Measurements from ENCODE around the gene MAB21L3. TPM values are rescaled to one million over a fixed set of nuclear protein-coding genes. Genes with fewer than 3 reads are reported as not detected.

The MAB21L3 gene
- total RNA-seq, 4 donors from 2014 or later, result 1.3 TPM; not detected in 3

- H3K27ac ChIP-seq, result no peak overlapping the region
- H3K4me1 ChIP-seq, result peaks cover 0 to 43% (median 18%) of the 10 kb centered on the region in 3 donors
- H3K36me3 ChIP-seq, result no peaks in the 10 kb centered on the region
- H3K9me3 ChIP-seq, result no peaks in the 10 kb centered on the region
- TF ChIP-seq CTCF (IDR thresholded peaks at IDR 0.05) (no peak), POLR2A (IDR thresholded peaks at IDR 0.05) (no peak), EP300 (IDR thresholded peaks at IDR 0.05) (no peak), POLR2AphosphoS5 (IDR thresholded peaks at IDR 0.05) (no peak)
- 92 to 96% methylated on average over 4 to 7 of the region's 7 CpGs for WGBS, 2 donors (ENCODE audit: low coverage in 1 of 2)
- no peak overlapping the region for H3K4me3 ChIP-seq
- no peak for ATAC-seq
- no peaks in the 10 kb centered on the region for H3K27me3 ChIP-seq
Measured at GRCh38 chr1:116169898-116170297, 58.7 kb downstream of the MAB21L3 start.

GRCh38 chr1:116170721-116171589 is 59.8 kb downstream of the MAB21L3 start:
- Histone ChIP-seq H3K27ac (no peak overlapping the region), H3K27me3 (peaks cover 6% of the 10 kb centered on the region), H3K36me3 (no peaks in the 10 kb centered on the region), H3K4me1 (peaks cover 0 to 32% (median 12%) of the 10 kb centered on the region in 3 donors), H3K9me3 (no peaks in the 10 kb centered on the region), H3K4me3 (no peak overlapping the region)
- TF ChIP-seq POLR2A (IDR thresholded peaks at IDR 0.05), result no peak
- TF ChIP-seq CTCF (IDR thresholded peaks at IDR 0.05), result no peak
- TF ChIP-seq POLR2AphosphoS5 (IDR thresholded peaks at IDR 0.05), result no peak
- no peak for TF ChIP-seq EP300 (IDR thresholded peaks at IDR 0.05)
- no peak for ATAC-seq
- 94 to 96% methylated on average over 4 to 6 of the region's 6 CpGs for WGBS, 2 donors (ENCODE audit: low coverage in 1 of 2)

GRCh38 chr1:116172666-116173065 is 61.5 kb downstream of the MAB21L3 start:
- H3K9me3 ChIP-seq, result no peaks in the 10 kb centered on the region
- ATAC-seq, result no peak
- WGBS, 2 donors (ENCODE audit: low coverage in 1 of 2), result 88 to 100% methylated on average over 1 of the region's 1 CpG
- H3K4me3 ChIP-seq, result no peak overlapping the region
- no peaks in the 10 kb centered on the region for H3K36me3 ChIP-seq
- H3K27me3 ChIP-seq, result peaks cover 6% of the 10 kb centered on the region
- no peak overlapping the region for H3K27ac ChIP-seq
- H3K4me1 ChIP-seq, result peaks cover 0 to 15% (median 10%) of the 10 kb centered on the region in 3 donors
- TF ChIP-seq CTCF (IDR thresholded peaks at IDR 0.05) (no peak), POLR2AphosphoS5 (IDR thresholded peaks at IDR 0.05) (no peak)

GRCh38 chr1:116175611-116176010 is 64.4 kb downstream of the MAB21L3 start:
- Histone ChIP-seq H3K9me3 (no peaks in the 10 kb centered on the region), H3K27me3 (peaks cover 10% of the 10 kb centered on the region), H3K36me3 (no peaks in the 10 kb centered on the region), H3K4me1 (no peaks in the 10 kb centered on the region), H3K27ac (no peak overlapping the region), H3K4me3 (no peak overlapping the region)
- WGBS, 2 donors (ENCODE audit: low coverage in 1 of 2), result 48 to 76% methylated on average over 3 of the region's 3 CpGs
- TF ChIP-seq POLR2AphosphoS5 (IDR thresholded peaks at IDR 0.05) (no peak), POLR2A (IDR thresholded peaks at IDR 0.05) (no peak), EP300 (IDR thresholded peaks at IDR 0.05) (no peak), CTCF (IDR thresholded peaks at IDR 0.05) (no peak)
- no peak for ATAC-seq

- Histone ChIP-seq H3K4me3 (no peak overlapping the region), H3K36me3 (no peaks in the 10 kb centered on the region)
- TF ChIP-seq CTCF (IDR thresholded peaks at IDR 0.05), result no peak
- no peak for TF ChIP-seq POLR2AphosphoS5 (IDR thresholded peaks at IDR 0.05)
- TF ChIP-seq EP300 (IDR thresholded peaks at IDR 0.05), result no peak
- no peak for TF ChIP-seq POLR2A (IDR thresholded peaks at IDR 0.05)
Measured at GRCh38 chr1:116176306-116176789, 65.1 kb downstream of the MAB21L3 start.

More at GRCh38 chr1:116176306-116176789, 65.1 kb downstream of the MAB21L3 start:
- Histone ChIP-seq H3K9me3 (no peaks in the 10 kb centered on the region), H3K27ac (no peak overlapping the region), H3K27me3 (peaks cover 10% of the 10 kb centered on the region), H3K4me1 (no peaks in the 10 kb centered on the region)
- ATAC-seq, result no peak
- 84 to 90% methylated on average over 2 to 3 of the region's 4 CpGs for WGBS, 2 donors (ENCODE audit: low coverage in 1 of 2)

Measured in gastroesophageal sphincter (tissue), 4 donors.